ENCODE results near the gene LCE2B. TPM values are rescaled to one million over a fixed set of nuclear protein-coding genes. Genes with fewer than 3 reads are reported as not detected.

LCE2B gene
- total RNA-seq, 1 experiment from 2014 or later = not detected

DNA sequence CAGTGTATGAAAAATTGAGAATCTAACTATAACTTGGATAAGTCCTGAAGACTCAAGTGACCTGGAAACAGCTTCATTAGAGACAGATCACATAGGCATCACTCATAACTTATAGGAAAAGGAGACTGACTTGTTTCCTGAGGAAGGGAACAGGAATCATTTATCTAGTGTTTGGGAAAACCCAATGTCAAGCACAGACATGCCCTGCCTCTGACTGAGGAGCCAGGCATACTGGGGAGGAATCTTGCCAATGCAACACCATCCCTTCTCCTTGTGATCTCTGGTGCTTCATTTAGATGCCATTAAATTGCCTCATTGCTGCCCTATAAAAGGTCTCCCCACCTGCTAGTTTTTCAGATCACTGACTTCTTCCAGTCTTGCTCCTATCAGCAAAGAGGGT is 32.3 kb downstream of the LCE2B start:
- no peak overlapping the region for H2BK20ac ChIP-seq (ENCODE audit: low read depth, low read length, poor library complexity, severe bottlenecking)
- no peaks in the 10 kb centered on the region for H3K4me1 Mint-ChIP-seq
- no peak overlapping the region for H3K4me2 ChIP-seq (ENCODE audit: insufficient read depth, insufficient read length, low read length)
- no peak overlapping the region for H2BK12ac ChIP-seq (ENCODE audit: insufficient read length, low read depth, low read length)
- no peaks in the 10 kb centered on the region for H3K27me3 ChIP-seq (ENCODE audit: insufficient read depth, low read length)
- H4K20me1 ChIP-seq (ENCODE audit: control insufficient read depth, insufficient read depth, insufficient read length) = no peaks in the 10 kb centered on the region
- H3K79me1 ChIP-seq (ENCODE audit: insufficient read depth, low read depth, low read length, poor library complexity, severe bottlenecking) = no peaks in the 10 kb centered on the region
- no peak overlapping the region for H2BK120ac ChIP-seq (ENCODE audit: low read depth, low read length, poor library complexity, severe bottlenecking)
- peaks cover 96 to 98% of the 10 kb centered on the region in 2 experiments for H3K9me3 Mint-ChIP-seq
- H3K9me3 ChIP-seq (ENCODE audit: control insufficient read depth, low read depth, low read length) = peaks cover 93% of the 10 kb centered on the region
- H3K27ac ChIP-seq (ENCODE audit: insufficient read length, low read depth, low read length) = no peak overlapping the region
- no peak overlapping the region for H2BK15ac ChIP-seq (ENCODE audit: low read depth, low read length)
- H3T11ph ChIP-seq (ENCODE audit: low read length) = no peak overlapping the region
- H3K4ac ChIP-seq (ENCODE audit: low read depth, low read length) = no peak overlapping the region
- H4K5ac ChIP-seq (ENCODE audit: insufficient read length, low read depth, low read length) = no peak overlapping the region
- H2AFZ ChIP-seq (ENCODE audit: low read length) = no peak overlapping the region
- no peak overlapping the region for H3K18ac ChIP-seq (ENCODE audit: insufficient read length, low read depth, low read length)
- H3K36me3 Mint-ChIP-seq (ENCODE audit: insufficient read depth in 1 of 3, low read depth in 3 of 3) = peaks cover 4 to 29% (median 20%) of the 10 kb centered on the region in 3 experiments; a peak in 5 of 7 replicates
- H3K79me2 ChIP-seq (ENCODE audit: insufficient read depth, low read length) = no peaks in the 10 kb centered on the region
- no peak overlapping the region for H3K56ac ChIP-seq (ENCODE audit: insufficient read length, low read depth, low read length)
- no peak overlapping the region for H4K91ac ChIP-seq (ENCODE audit: insufficient read length, low read depth, low read length)
- H3K23me2 ChIP-seq (ENCODE audit: insufficient read length, low read depth, low read length, poor library complexity, severe bottlenecking) = no peaks in the 10 kb centered on the region
- no peaks in the 10 kb centered on the region for H3K4me1 ChIP-seq (ENCODE audit: insufficient read depth, low read length)
- H3K9ac ChIP-seq (ENCODE audit: extremely low read depth, insufficient read length, low read length) = no peak overlapping the region
- no peak overlapping the region for H3K14ac ChIP-seq (ENCODE audit: insufficient read depth, low read length)
- H3K27ac Mint-ChIP-seq = no peak overlapping the region
- H3K27me3 Mint-ChIP-seq (ENCODE audit: low read depth) = peaks cover 4% of the 10 kb centered on the region; the same call in 1 of the 2 replicates
- H2AK5ac ChIP-seq (ENCODE audit: insufficient read length, low read length) = no peak overlapping the region
- no peak overlapping the region for H4K8ac ChIP-seq (replicated peaks; ENCODE audit: insufficient read length, low read depth, low read length)
- H2BK5ac ChIP-seq (ENCODE audit: insufficient read length, low read length) = no peak overlapping the region
- H3K23ac ChIP-seq (ENCODE audit: insufficient read length, low read depth, low read length) = no peak overlapping the region
- DNase-seq = no peak
- no peak overlapping the region for H3K4me3 Mint-ChIP-seq
- TF ChIP-seq, protein P1, sequence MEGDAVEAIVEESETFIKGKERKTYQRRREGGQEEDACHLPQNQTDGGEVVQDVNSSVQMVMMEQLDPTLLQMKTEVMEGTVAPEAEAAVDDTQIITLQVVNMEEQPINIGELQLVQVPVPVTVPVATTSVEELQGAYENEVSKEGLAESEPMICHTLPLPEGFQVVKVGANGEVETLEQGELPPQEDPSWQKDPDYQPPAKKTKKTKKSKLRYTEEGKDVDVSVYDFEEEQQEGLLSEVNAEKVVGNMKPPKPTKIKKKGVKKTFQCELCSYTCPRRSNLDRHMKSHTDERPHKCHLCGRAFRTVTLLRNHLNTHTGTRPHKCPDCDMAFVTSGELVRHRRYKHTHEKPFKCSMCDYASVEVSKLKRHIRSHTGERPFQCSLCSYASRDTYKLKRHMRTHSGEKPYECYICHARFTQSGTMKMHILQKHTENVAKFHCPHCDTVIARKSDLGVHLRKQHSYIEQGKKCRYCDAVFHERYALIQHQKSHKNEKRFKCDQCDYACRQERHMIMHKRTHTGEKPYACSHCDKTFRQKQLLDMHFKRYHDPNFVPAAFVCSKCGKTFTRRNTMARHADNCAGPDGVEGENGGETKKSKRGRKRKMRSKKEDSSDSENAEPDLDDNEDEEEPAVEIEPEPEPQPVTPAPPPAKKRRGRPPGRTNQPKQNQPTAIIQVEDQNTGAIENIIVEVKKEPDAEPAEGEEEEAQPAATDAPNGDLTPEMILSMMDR (conservative IDR thresholded peaks at IDR 0.05) = no peak

All from H9 (cell line).